Measurements from ENCODE around the gene TNFAIP1.

Gene TNFAIP1

GRCh38 chr17:28390141-28390540 is 54.6 kb downstream of the TNFAIP1 start:
- no peak for TF ChIP-seq CTCF (IDR thresholded peaks at IDR 0.05; ENCODE audit: low read depth, low read length, missing control alignments)
- no peak overlapping the region for H3K4me3 ChIP-seq (ENCODE audit: low read depth, low read length)
- in situ Hi-C loops (cut with HindIII; ENCODE audit: low sequenced_read_pairs) = no loop called here
- DNase-seq (ENCODE audit: low read depth) = no peak

- no peak for DNase-seq (ENCODE audit: low read depth)
- in situ Hi-C loops (cut with HindIII; ENCODE audit: low sequenced_read_pairs) = no loop called here
- H3K4me3 ChIP-seq (ENCODE audit: low read depth, low read length) = no peak overlapping the region
These were observed 55.0 kb downstream of the TNFAIP1 start for GRCh38 chr17:28390563-28390962.

GRCh38 chr17:28390984-28391383 is 55.4 kb downstream of the TNFAIP1 start:
- no peak for DNase-seq (ENCODE audit: low read depth)
- H3K4me3 ChIP-seq (ENCODE audit: low read depth, low read length) = no peak overlapping the region
- in situ Hi-C loops (cut with HindIII; ENCODE audit: low sequenced_read_pairs) = no loop called here
- TF ChIP-seq CTCF (IDR thresholded peaks at IDR 0.05; ENCODE audit: low read depth, low read length, missing control alignments) = no peak

More at GRCh38 chr17:28390563-28390962, 55.0 kb downstream of the TNFAIP1 start:
- no peak for TF ChIP-seq CTCF (IDR thresholded peaks at IDR 0.05; ENCODE audit: low read depth, low read length, missing control alignments)

- no peak for TF ChIP-seq CTCF (IDR thresholded peaks at IDR 0.05; ENCODE audit: low read depth, low read length, missing control alignments)
- DNase-seq (ENCODE audit: low read depth) = no peak
- no peak overlapping the region for H3K4me3 ChIP-seq (ENCODE audit: low read depth, low read length)
- in situ Hi-C loops (cut with HindIII; ENCODE audit: low sequenced_read_pairs) = no loop called here
These were observed 55.8 kb downstream of the TNFAIP1 start for GRCh38 chr17:28391401-28391800.

GRCh38 chr17:28392491-28392890 is 56.9 kb downstream of the TNFAIP1 start:
- no peak for DNase-seq (ENCODE audit: low read depth)
- in situ Hi-C loops (cut with HindIII; ENCODE audit: low sequenced_read_pairs) = no loop called here
- H3K4me3 ChIP-seq (ENCODE audit: low read depth, low read length) = no peak overlapping the region
- TF ChIP-seq CTCF (IDR thresholded peaks at IDR 0.05; ENCODE audit: low read depth, low read length, missing control alignments) = no peak

- DNase-seq (ENCODE audit: low read depth) = no peak
- H3K4me3 ChIP-seq (ENCODE audit: low read depth, low read length) = no peak overlapping the region
- TF ChIP-seq CTCF (IDR thresholded peaks at IDR 0.05; ENCODE audit: low read depth, low read length, missing control alignments) = no peak
- in situ Hi-C loops (cut with HindIII; ENCODE audit: low sequenced_read_pairs) = no loop called here
These were observed 59.0 kb downstream of the TNFAIP1 start for GRCh38 chr17:28394337-28395116.

Data from astrocyte of the cerebellum (primary cell).